IPS DF 19.7 (cell line): Measurements from ENCODE around the gene CARD11.
"Not testable (repeated sequence)": the region's sequence is repeated elsewhere in the genome, so short reads cannot be mapped to it uniquely, and the experiment has no call there.

Experiments used
- DNase-seq: peaks from one replicate; pipeline ENCODE4 v3.0.0-alpha.2; 2013; ENCODE audit warnings: low read depth, low spot score

The CARD11 gene

DNA sequence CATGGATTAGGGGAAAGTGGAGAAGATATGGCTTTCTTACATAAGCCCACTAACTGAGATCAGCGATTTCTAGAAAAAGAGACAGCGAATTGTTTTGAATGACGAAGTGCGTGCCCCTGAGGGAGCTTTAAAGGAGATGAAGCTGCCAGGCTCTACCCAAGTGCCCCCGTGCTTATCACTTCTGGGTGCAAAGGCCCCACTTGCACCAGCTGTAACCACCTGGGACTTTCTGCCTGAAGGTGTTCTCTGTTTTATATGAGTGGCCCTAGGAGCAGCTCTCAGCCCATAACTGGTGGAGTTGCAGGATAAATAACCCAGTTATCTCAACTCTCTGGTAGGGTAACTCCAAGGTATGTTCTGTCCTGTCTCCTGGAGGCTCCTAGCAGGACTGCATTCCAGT, 20.4 kb upstream of the CARD11 start:
- DNase-seq: no peak

DNA sequence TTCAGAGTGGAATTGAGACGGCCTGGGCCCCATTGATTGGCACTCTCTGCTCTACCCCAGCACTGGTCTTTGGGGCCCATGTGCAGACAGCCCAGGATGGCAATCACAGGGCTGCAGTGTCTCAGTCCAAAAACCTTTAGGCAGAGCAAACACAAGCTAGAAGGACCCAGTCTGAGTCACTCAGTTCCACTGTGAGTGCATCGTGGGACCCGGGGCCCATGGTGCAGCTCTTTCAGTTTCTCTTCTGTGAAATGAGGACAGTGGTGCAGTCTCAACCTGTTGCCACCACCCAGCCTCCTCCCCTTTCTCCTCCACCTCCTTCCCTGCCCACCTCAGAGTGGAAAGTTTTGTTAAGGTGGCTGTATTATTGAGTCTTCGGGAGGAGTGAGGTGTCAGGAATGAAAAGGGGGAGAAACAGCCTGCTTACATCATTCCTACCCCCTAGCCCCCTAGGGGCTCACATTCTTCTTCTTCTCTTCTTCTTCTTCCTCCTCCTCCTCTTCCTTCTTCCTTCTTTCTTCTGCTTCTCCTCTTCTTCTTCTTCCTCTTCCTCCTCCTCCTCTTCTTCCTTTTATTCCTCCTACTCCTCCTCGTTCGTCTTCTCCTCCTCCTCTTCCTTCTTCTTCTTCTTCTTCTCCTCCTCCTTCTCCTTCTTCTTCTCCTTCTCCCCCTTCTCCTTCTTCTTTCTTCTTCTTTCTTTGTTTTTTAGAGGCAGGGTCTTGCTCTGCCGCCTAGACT, 19.5 kb upstream of the CARD11 start:
- no peak for DNase-seq

DNA sequence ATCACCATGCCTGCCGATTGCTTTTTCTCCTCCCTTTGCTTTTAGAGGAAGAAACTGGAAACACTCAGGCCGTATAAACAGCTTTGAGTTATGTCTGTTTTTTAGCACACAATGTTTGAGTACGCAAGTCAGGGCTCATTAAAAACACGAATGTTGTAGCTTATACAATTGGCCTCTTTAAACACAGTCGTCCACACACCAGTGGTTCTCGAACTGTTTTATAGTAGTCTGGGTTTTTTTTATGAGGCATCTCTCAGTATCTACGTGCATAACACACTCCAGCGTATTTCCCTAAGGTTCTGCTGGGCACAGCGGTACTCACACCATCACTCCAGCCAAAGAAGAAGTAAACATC, 13.4 kb upstream of the CARD11 start:
- no peak for DNase-seq

DNA sequence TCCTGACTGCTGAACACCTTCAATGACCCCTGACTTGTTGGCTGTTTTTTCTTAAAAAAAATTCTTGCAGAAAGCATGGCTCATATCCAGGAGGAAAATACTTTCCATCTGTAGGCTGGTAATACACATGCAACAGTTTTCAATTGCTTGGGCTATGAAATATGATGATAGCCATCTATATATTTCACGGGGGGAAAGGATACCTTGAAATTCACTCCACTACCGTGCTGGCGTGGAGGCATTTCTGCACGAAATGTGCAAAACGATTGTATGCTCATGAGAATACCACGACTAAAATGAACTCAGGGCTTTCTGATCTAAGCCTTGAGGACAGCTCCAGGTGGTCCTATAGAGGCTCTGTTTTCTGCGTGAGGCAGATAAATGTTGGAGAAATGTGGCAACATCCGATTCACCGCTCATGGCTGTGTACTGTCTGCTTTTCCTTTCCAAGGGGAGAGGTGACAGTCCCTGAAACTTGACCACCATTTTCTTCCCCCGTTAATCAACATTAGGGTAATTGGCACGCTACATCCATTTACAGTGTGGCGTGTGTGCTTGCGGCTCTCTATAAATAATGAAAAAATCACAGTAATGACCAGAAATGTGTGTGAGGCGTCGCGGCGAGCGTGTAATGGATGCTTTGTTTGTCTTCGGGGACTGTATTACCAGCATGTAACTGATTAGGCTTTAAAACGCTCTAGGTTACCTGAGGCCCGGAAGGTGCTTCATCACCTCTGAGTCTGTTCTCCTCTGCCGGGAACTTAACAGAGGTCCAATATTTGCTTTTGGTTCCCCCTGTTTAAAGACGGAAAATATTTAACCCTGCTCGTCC, 12.8 kb upstream of the CARD11 start:
- no peak for DNase-seq

DNA sequence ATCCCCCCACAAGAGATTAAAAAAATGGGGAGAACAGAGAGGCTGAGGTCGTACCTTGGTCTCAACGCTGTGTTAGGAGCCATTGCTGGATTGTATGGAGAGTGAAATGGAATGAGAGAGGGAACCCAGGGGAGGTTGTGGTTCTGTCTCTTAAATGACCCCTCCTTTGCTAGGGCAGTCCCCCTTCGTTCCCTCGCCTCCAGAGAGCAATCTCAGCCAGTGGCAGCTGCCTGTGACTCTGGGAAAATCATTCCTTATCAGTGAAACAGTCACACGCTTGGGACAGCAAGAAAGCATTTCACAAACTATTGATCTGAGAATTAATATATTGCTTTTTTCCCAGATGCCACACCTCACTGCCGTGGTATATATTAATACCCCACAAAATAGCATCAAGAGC, 12.0 kb upstream of the CARD11 start:
- no peak for DNase-seq

DNA sequence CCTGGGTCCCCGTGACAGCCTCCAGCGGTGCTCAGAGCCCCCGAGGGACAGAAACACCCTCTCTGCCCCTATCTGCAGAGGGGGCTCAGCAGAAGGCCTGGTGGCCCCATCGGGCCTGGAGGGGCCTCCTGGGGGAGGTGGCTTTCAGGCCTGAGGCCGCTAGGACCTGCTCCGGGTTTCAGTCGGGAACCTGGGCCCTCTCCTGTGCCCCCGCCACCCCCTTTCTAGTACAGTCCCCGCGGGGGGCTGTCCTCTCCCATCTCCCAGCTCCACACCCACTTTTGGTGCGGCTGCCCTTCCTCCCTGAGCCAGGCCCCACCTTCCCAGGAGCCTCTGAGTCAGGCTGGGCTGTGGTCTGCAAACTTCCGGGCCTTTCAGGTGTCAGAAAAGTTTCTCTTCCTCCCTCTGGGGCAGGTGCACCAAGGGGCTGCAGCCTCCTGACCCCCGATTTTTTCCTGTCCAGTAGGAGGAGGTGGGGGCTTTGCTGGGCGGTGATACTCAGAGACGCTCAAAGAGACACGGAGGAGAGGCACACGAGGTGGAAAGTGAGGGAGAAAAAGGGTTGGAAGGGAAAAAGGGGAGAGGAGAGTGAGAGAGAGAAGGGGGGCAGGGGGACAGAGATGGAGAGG, 692 bp downstream of the CARD11 start:
- no peak for DNase-seq

DNA sequence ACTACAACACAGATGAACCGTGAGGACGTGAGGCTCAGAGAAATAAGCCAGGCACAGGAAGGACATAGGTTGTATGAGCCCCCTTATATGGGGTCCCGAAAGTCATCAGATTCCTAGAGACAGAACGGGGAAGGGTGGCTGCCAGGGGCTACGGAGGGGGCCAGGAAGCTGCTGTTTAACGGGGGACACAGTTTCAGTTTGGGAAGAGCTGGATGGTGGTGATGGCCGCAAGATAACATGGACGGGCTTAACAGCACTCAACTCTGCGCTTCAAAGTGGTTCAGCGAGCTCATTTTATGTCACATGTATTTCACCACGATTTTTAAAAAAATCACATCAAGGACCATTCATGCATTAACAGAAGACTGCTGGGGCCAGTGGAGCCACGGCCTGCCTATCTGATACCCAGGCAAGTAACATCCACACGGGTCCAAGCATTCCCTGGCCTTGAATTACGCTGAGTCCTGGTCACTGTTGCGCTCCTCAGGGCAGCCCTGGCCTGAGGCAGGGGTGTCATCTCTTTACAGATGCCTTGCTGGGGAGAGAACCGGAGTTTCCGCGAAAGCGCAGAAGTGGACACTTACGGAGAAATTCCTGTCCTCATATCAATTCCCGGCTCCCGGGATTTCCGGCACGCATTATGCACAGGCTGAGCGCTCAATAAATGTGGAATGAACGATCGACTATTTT, 1.5 kb downstream of the CARD11 start:
- DNase-seq: no peak

DNA sequence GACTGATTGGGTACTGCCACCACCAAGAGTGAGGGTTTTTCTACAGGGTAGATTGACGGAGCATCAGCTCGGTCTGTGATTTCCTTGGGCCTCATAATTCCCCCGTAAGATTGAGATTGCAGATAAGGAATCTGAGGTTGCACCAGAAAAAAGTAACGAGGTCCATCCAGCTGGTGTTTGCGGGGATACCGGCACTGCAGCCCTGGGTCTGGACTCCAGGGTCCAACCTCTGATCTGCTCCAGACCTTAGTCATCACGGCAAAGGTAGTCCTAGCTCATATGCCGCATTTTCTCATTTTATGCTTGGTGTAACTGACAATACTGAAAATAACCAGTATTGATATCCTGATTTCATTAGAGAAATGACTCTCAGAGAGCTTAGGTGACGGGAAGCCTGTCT, 3.9 kb downstream of the CARD11 start:
- no peak for DNase-seq

DNA sequence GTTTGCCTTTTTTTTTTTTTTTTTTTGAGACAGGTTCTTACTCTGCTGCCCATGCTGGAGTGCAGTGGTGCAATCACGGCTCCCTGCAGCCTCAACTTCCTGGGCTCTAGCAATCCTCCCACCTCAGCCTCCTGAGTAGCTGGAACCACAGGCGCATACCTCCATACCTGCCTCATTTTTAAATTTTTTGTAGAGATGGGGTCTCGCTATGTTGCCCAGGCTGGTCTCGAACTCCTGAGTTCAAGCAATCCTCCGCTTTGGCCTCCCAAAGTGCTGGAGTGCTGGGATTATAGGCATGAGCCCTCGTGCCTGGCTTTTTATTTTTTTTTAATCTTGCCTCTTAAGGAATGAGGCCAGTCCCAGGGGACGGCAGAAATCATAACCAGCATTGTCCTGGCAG, 5.7 kb downstream of the CARD11 start:
- DNase-seq: not testable (repeated sequence)

DNA sequence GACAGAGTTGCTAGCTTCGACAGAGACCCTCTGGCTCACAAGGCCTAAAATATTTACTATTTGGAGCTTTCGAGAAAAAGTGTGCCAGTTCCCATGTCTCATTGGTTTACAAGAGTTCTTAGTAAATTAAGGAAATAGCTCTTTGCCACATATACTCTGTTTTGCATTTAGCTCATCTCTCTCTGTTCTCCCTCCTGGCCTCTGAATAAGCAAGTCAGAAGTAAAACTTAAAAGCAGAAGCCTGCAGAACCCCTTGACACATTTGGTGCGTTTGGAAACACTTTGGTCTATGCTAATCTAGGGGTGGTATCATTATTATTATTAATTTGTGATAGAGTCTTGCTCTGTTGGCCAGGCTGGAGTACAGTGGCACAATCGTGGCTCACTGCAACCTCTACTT, 6.4 kb downstream of the CARD11 start:
- no peak for DNase-seq

DNA sequence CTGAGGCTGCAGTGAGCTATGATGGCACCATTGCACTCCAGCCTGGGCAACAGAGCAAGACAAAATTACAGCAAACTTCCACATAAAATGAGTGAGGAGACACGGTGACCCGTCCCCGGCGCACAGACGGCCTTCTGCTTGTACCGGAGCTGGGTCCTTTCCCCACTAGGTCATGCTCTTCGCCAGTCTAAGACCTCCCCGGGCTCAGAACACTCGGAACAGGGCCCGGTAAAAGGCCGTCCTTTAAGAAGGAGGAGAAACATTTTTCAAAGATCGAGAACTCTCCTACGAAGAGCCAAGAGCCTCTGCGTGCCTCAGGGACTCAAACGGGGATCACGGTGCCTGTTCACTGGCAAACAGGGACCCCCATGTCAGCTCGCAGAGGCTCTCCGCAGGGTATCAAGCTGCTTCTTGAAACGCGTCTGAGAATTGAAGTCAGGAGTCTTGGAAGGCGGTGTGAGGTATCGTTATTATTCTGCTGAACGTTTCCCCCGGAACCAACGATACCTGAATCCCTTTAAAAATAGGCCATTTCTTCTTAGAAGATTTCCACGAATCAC, 9.0 kb downstream of the CARD11 start:
- DNase-seq: no peak

DNA sequence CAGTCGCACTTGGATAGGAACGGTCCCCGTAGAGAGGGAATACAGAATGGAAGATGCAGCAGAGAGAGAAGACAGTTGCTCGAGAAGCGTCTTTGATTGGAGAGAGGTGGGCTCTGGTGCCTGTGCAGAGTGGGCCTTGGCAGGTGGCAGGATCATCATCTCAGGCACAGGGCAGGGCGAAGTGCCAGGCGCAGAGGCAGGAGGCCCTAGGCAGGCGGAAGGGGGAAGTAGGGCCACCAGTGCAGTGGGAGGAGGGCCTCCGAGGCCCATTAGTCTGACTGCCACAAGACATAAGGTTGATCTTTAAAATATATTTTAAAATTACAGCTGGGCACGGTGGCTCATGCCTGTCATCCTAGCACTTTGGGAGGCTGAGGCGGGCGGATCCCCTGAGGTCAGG, 10.1 kb downstream of the CARD11 start:
- DNase-seq: no peak

DNA sequence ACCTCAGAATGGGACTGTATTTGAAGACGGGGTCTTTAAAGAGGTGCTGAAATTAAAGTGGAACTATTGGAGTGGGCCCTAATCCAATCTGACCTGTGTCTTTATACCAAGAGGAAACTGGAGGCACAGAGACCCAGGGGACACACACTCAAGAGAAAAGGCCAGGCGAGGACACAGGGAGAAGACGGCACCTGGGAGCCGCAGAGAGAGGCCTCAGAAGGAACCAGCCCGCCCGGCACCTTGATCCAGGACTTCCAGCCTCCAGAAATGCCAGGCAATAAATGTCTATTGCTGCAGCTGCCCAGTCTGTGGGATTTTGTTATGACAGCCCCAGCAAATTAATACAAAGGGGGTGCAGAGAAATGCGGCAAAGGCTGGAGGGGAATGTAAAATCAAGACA, 10.5 kb downstream of the CARD11 start:
- DNase-seq: no peak

DNA sequence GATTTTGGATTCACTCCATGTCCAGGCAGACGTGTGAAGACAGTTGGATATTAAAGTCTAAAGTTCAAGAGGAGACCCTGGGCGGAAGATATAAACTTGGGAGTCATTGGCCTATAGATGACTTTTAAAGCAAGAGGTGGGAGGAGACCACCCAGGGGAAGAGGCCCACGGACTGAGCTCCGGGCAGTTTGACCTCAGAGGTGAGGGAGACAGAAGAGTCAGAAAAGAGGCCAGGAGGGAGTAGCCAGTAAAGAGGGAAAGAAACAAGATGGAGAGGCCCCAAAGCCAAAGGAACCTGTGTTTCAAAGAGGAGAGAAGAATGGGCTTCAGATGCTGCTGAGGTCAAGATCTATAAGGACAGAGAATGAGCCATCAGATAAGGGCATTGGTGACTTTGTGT, 11.4 kb downstream of the CARD11 start:
- no peak for DNase-seq

DNA sequence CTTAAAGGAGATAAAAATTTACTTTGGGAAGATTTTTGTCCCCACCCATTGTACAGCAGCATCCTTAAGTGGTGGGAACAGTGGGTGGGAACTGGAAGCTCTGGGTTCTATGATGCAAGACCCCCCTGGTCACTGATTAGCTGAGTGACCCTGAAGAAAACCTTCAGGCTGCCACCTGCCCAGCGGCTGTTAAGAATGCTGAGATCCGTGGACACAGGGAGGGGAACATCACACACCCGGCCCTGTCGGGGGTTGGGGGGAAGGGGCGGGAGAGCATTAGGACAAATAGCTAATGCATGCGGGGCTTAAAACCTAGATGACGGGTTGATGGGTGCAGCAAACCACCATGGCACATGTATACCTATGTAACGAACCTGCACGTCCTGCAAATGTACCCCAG, 14.5 kb downstream of the CARD11 start:
- DNase-seq: no peak

DNA sequence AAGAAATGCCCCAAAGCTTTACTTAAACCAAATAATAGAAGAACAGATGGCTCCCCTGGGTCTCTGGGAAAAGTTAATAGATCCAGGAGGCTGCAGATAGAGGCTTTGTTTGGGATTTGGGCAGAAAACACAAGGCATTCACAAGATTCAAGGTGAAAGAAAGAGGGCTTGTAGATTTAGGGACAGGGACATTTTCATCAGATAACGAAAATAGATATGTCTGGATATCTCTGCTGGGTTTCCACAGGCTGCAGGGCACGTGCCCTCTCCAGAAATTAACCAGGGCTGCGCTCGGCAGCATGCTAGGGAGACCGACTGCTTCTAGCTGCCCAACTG, 14.9 kb downstream of the CARD11 start:
- DNase-seq: no peak

DNA sequence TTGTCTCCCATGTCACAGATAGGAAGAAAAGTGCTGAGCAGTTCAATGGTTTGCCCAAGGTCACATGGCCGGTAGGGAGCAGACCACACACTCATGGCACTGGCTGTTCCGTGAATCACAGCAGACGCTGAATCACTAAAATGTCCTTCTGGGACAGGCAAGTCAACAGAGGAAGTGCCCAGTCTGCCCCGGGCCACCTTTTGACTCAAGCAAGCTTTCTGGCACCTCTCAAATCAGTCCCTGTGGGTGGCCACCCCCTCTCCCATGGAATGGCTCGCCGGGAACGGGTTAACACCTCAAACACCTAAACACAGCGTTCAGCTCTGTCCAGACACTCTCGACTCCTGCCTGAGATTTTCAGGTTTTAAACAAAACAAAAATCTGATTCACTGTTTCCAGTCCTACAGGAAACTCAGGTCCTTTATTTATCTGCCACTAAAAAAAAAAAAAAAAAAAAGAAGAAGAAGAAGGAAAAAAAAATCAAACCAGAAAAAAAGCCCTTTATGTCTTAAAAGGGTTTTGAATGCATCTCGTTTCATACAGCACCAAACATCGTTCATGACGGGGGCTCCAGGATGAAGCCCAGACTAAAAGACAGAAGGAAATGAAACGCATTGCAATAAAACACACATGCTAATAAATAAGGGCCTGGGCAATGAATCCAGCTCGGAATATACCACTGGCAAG, 15.5 kb downstream of the CARD11 start:
- DNase-seq: no peak

DNA sequence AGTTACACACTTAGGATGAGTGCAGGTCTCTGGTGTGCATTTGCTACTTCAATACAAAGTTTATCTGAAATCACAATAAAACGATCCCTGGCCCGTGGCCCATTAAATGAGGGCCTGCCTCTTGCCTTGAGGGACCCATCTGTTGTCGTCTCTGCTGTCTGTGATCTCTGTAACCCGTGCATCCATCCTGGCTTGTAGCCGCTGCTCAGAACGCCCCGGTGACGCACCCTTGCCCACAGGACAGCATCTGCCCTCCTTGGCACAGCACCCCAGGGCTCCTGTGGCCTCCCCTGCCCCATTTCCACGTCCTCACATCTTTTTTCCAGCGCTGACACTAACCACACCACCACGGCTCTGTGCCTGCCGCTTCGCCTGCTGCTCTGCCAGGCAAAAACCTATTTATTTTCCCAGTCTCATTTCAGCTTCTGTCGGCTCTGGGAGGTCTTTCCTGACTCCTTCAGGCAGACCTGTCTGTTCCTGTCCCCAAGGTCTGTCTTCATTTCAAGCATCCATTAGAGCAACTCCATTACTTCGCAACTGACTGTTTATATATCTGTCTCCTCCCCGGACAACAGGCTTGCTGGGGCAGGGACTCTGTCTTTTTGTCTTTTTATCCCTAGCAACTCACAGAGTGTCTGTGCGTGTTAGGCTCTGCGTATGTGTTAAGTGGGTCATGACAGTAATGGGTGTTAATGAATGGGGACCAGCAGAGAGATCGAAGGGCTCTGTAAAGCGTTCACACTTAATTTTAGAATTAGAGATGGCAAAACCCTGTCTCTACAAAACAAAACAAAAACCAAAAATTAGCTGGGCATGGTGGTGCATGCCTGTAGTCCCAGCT, 16.4 kb downstream of the CARD11 start:
- no peak for DNase-seq

DNA sequence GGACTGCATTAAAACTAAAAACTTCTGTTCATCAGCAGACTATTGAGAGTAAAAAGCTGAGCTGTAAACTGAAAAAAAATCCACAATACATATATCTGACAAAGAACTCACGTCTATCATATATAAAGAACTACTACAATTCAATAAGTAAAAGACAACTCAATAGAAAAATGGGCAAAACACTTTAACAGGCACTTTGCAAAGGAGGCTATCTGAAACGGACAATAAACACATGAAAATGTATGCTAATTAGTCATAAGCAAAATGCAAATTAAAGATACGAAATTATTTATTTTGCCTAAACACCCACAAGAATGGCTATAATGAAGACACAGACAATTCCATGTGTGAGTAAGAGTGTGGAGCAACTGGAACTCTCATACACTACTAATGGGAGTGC, 18.1 kb downstream of the CARD11 start:
- no peak for DNase-seq

DNA sequence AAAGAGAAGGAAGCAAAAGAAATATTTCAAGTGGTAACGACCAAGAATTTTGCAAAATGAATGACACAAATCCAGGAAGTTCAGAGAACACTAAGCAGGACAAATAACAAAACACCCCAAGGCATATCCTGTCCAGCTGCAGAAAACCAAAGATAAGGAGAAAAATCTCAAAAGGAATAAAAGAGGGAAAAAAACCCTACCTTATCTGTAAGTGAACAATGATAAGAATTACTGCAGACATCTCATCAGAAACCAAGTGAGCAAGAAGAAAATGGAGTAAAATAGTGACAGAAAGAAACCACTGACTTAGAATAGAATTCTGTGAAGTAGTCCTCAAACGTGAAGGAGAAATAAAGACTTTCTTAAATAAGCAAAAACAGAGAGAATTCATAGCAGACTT, 21.8 kb downstream of the CARD11 start:
- no peak for DNase-seq

DNA sequence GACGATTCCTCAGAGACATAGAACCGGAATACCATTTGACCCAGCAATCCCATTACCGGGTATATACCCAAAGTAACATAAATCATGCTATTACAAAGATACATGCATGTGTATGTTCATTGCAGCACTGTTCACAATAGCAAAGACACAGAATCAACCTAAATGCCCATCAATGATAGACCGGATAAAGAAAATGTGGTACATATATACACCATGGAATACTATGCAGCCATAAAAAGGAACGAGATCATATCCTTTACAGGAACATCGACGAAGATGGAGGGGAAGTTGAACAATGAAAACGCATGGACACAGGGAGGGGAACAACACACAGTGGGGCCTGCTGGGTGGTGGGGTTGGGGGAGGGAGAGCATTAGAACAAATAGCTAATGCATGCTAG, 22.4 kb downstream of the CARD11 start:
- not testable (repeated sequence) for DNase-seq
